ENCODE data around the gene DUSP19.

GRCh38 chr2:183033951-183034350, 44.6 kb upstream of the DUSP19 start:
- TF ChIP-seq POLR2AphosphoS5 (IDR thresholded peaks at IDR 0.05), result no peak
- no peak for TF ChIP-seq CTCF (IDR thresholded peaks at IDR 0.05)
- no peak for TF ChIP-seq POLR2A (IDR thresholded peaks at IDR 0.05)
